Gastrocnemius medialis (tissue), 4 donors: Measurements from ENCODE around the gene ADCY7. TPM values are rescaled to one million over a fixed set of nuclear protein-coding genes. Genes with fewer than 3 reads are reported as not detected.

Experiments used
- ATAC-seq, 2 donors: fragments of 150-250 bp; one replicate each; pipeline ENCODE4 v1.9.1; 2016
- DNase-seq, 2 donors: peaks; one replicate each; pipeline ENCODE4 v3.0.0-alpha.2; 2019
- H3K27ac ChIP-seq, 4 donors: fragments of 200-600 bp; sonication (generic); 1 replicate in 1 of 4; 2 replicates in 3 of 4; pipeline ENCODE4 v1.5.1; 2016 to 2018; ENCODE audit warnings: mild to moderate bottlenecking in 2 of 4, moderate library complexity in 1 of 4
- H3K27me3 ChIP-seq, 3 donors: fragments of 200-600 bp; sonication (generic) in 2 of 3; 1 replicate in 1 of 3; 2 replicates in 2 of 3; pipeline versions ENCODE4 v1.5.1 to v1.6.0; 2016 to 2019; ENCODE audit warnings: mild to moderate bottlenecking in 1 of 3, moderate library complexity in 1 of 3
- H3K36me3 ChIP-seq, 2 donors: fragments of 200-600 bp; sonication (generic) in 1 of 2; one replicate each; pipeline ENCODE4 v1.5.1; 2017 to 2018
- H3K4me1 ChIP-seq, 2 donors: fragments of 200-600 bp; sonication (generic) in 1 of 2; one replicate each; pipeline ENCODE4 v1.5.1; 2016 to 2017; ENCODE audit warnings: mild to moderate bottlenecking in 2 of 2
- H3K4me3 ChIP-seq, 4 donors: fragments of 200-600 bp; sonication (generic) in 3 of 4; 1 replicate in 1 of 4; 2 replicates in 3 of 4; pipeline ENCODE4 v1.5.1; 2016 to 2019; ENCODE audit warnings: mild to moderate bottlenecking in 2 of 4
- H3K9me3 ChIP-seq, 3 donors: fragments of 200-600 bp; sonication (generic) in 2 of 3; 1 replicate in 1 of 3; 2 replicates in 2 of 3; pipeline ENCODE4 v1.5.1; 2016 to 2019
- CTCF ChIP-seq, 5 experiments: fragments of 450-650 bp in 3 of 5; fragments of 200-600 bp in 2 of 5; sonication (generic) in 2 of 5; IDR thresholded peaks in 4 of 5; conservative IDR thresholded peaks in 1 of 5; 1 replicate in 4 of 5; 2 replicates in 1 of 5; pipeline ENCODE4 v1.5.1; 2016 to 2019; ENCODE audit warnings: antibody characterized with exemption in 5 of 5, mild to moderate bottlenecking in 3 of 5, moderate library complexity in 3 of 5
- POLR2A ChIP-seq, 2 donors: fragments of 450-650 bp; IDR thresholded peaks; one replicate each; pipeline ENCODE4 v1.6.1; 2017; ENCODE audit warnings: antibody characterized with exemption in 2 of 2, mild to moderate bottlenecking in 2 of 2, moderate library complexity in 2 of 2
- in situ Hi-C, 4 donors: fragments of 200-750 bp; cut with MboI; loops; one replicate each; pipeline versions ENCODE4 v1.15.0 to v1.8.0; 2017; ENCODE audit warnings: low sequenced_read_pairs in 4 of 4
- intact Hi-C: fragments of 100-400 bp; cut with DNase I; formaldehyde crosslinking; loops from one replicate; pipeline ENCODE4 v1.15.1; 2023; ENCODE audit warnings: low total_unique reads
- total RNA-seq, 4 donors: library from RNA; depleted of rRNA; stranded (reverse); fragments of >200 nt; gene quantifications; one replicate each; pipeline versions ENCODE4 v1.1.0 to v1.2.3, GENCODE V29; 2016

Gene ADCY7
- total RNA-seq, 4 donors from 2014 or later = 0.90 to 7.3 (median 2.6) TPM

GRCh38 chr16:50260206-50261159, 5.9 kb upstream of the ADCY7 start:
- ATAC-seq = no peak
- intact Hi-C loops = no loop called here
- H3K9me3 ChIP-seq = no peaks in the 10 kb centered on the region

GRCh38 chr16:50261160-50261706, 5.1 kb upstream of the ADCY7 start:
- TF ChIP-seq POLR2A (IDR thresholded peaks at IDR 0.05) (no peak), CTCF (IDR thresholded peaks at IDR 0.05 in 4 of 5, conservative IDR thresholded peaks at IDR 0.05 in 1 of 5) (no peak)
- no peak for ATAC-seq
- intact Hi-C loops (no loop called here), in situ Hi-C loops (no loop called here)
- H3K36me3 ChIP-seq = no peaks in the 10 kb centered on the region
- no peak for DNase-seq
- H3K4me3 ChIP-seq = no peak overlapping the region
- H3K4me1 ChIP-seq = peaks cover 3 to 9% of the 10 kb centered on the region in 2 donors
- H3K27me3 ChIP-seq = peaks cover 0 to 15% (median 0%) of the 10 kb centered on the region in 3 donors
- no peaks in the 10 kb centered on the region for H3K9me3 ChIP-seq
- H3K27ac ChIP-seq = no peak overlapping the region

More at GRCh38 chr16:50260206-50261159, 5.9 kb upstream of the ADCY7 start:
- in situ Hi-C loops = no loop called here
- Histone ChIP-seq H3K4me1 (peaks cover 3 to 6% of the 10 kb centered on the region in 2 donors), H3K36me3 (no peaks in the 10 kb centered on the region), H3K27me3 (peaks cover 0 to 15% (median 0%) of the 10 kb centered on the region in 3 donors), H3K4me3 (no peak overlapping the region), H3K27ac (peak overlapping the region in 1 of 4 donors; percentile 34)
- TF ChIP-seq CTCF (IDR thresholded peaks at IDR 0.05 in 4 of 5, conservative IDR thresholded peaks at IDR 0.05 in 1 of 5) (no peak), POLR2A (IDR thresholded peaks at IDR 0.05) (no peak)
- DNase-seq = no peak

- no peaks in the 10 kb centered on the region for H3K9me3 ChIP-seq
- no peak overlapping the region for H3K27ac ChIP-seq
- ATAC-seq (no peak), DNase-seq (no peak)
- no peak overlapping the region for H3K4me3 ChIP-seq
- in situ Hi-C loops (no loop called here), intact Hi-C loops (no loop called here)
- H3K27me3 ChIP-seq = peaks cover 0 to 13% (median 0%) of the 10 kb centered on the region in 3 donors
- TF ChIP-seq POLR2A (IDR thresholded peaks at IDR 0.05) (no peak), CTCF (IDR thresholded peaks at IDR 0.05 in 4 of 5, conservative IDR thresholded peaks at IDR 0.05 in 1 of 5) (no peak)
- no peaks in the 10 kb centered on the region for H3K36me3 ChIP-seq
- H3K4me1 ChIP-seq = peaks cover 3 to 9% of the 10 kb centered on the region in 2 donors
Observed at GRCh38 chr16:50261707-50262235, 4.6 kb upstream of the ADCY7 start.

- in situ Hi-C loops (no loop called here), intact Hi-C loops (no loop called here)
- Histone ChIP-seq H3K4me1 (peaks cover 3 to 9% of the 10 kb centered on the region in 2 donors), H3K27ac (no peak overlapping the region), H3K36me3 (no peaks in the 10 kb centered on the region), H3K4me3 (no peak overlapping the region), H3K27me3 (peaks cover 0 to 13% (median 0%) of the 10 kb centered on the region in 3 donors), H3K9me3 (no peaks in the 10 kb centered on the region)
- TF ChIP-seq CTCF (IDR thresholded peaks at IDR 0.05 in 4 of 5, conservative IDR thresholded peaks at IDR 0.05 in 1 of 5) = no peak
- no peak for TF ChIP-seq POLR2A (IDR thresholded peaks at IDR 0.05)
- no peak for ATAC-seq
- DNase-seq = no peak
Observed at GRCh38 chr16:50263060-50263909, 3.1 kb upstream of the ADCY7 start.
